HCT116 (cell line): ENCODE measurements around the gene TIE1. TPM values are rescaled to one million over a fixed set of nuclear protein-coding genes. Genes with fewer than 3 reads are reported as not detected.

Source experiments
- ATAC-seq: fragments of 200-7000 bp; cut with Tn5 transposase; 2 replicates; pipeline ENCODE4 v1.9.1; 2020; ENCODE audit warnings: mild to moderate bottlenecking, moderate library complexity
- BruUV-seq: library from RNA; stranded (reverse); fragments of 400-500 nt; replicated peaks from 2 replicates; lab custom pipeline; 2021; lab: Mats Ljungman, UMichigan
- CTCF ChIA-PET: fragments of 300-600 bp; sonication (Branson Sonifier 250); formaldehyde crosslinking; loops from one replicate; lab custom pipeline; 2021; ENCODE audit warnings: antibody characterized with exemption; lab: Charles Lee
- POLR2A ChIA-PET: fragments of 300-600, 350-600 bp; sonication (Branson Sonifier 250); formaldehyde crosslinking; loops from one replicate; lab custom pipeline; 2021; ENCODE audit warnings: antibody characterized with exemption; lab: Charles Lee
- RAD21 ChIA-PET, 2 experiments: fragments of 300-600 bp; sonication (Branson Sonifier 250); formaldehyde crosslinking; loops; one replicate each; lab custom pipeline; 2023; ENCODE audit warnings: low total read pairs in 2 of 2; ENCODE audit not compliant: uncharacterized antibody in 2 of 2, unreplicated experiment in 2 of 2, low non-redundant PET in 1 of 2; lab: Charles Lee
- DNase-seq: peaks from one replicate; pipeline ENCODE4 v3.0.0-alpha.2; 2010; ENCODE audit warnings: low read depth, low spot score
- H2AFZ ChIP-seq: fragments of 200-600 bp; shearing (Covaris generic), sonication (generic); 2 replicates; pipeline ENCODE4 v1.6.1; 2017; ENCODE audit warnings: low read depth, mixed run types, mixed read lengths, antibody characterized with exemption, low read length; ENCODE audit not compliant: poor library complexity, severe bottlenecking
- H3K27ac ChIP-seq: 2 replicates; pipeline ENCODE4 v1.5.1; 2012; ENCODE audit warnings: low read depth, low read length
- H3K27me3 ChIP-seq: fragments of 200-600 bp; sonication (generic); 2 replicates; pipeline ENCODE4 v1.6.1; 2016; ENCODE audit warnings: mixed run types, low read length, mixed read lengths; ENCODE audit not compliant: insufficient read depth
- H3K36me3 ChIP-seq, 2 experiments: fragments of 200-500 bp in 1 of 2; fragments of 200-600 bp in 1 of 2; sonication (Bioruptor generic) in 1 of 2; sonication (generic) in 1 of 2; 2 replicates each; pipeline versions ENCODE4 v1.5.1 to v1.6.1; 2014 to 2016; ENCODE audit warnings: low read length in 2 of 2, inconsistent platforms in 1 of 2, mixed read lengths in 1 of 2, mixed run types in 1 of 2; ENCODE audit not compliant: insufficient read depth in 2 of 2, control insufficient read depth in 1 of 2
- H3K4me1 ChIP-seq, 2 experiments: fragments of 200-600 bp in 1 of 2; sonication (generic) in 1 of 2; 2 replicates each; pipeline versions ENCODE4 v1.5.1 to v1.6.1; 2012 to 2017; ENCODE audit warnings: low read length in 2 of 2, inconsistent platforms in 1 of 2, mild to moderate bottlenecking in 1 of 2, mixed read lengths in 1 of 2, mixed run types in 1 of 2, moderate library complexity in 1 of 2; ENCODE audit not compliant: insufficient read depth in 2 of 2, control insufficient read depth in 1 of 2
- H3K4me2 ChIP-seq: fragments of 200-600 bp; sonication (generic); 2 replicates; pipeline ENCODE4 v1.6.1; 2017; ENCODE audit warnings: mixed run types, low read length, mixed read lengths
- H3K4me3 ChIP-seq, 2 experiments: fragments of 200-600 bp in 1 of 2; sonication (generic) in 1 of 2; replicated peaks in 1 of 2; 2 replicates each; pipeline ENCODE4 v1.5.1; 2011 to 2016; ENCODE audit warnings: low read length in 2 of 2, control low read depth in 1 of 2, low read depth in 1 of 2, mild to moderate bottlenecking in 1 of 2, mixed read lengths in 1 of 2, mixed run types in 1 of 2
- H3K79me2 ChIP-seq: fragments of 200-600 bp; sonication (generic); 2 replicates; pipeline ENCODE4 v1.6.1; 2017; ENCODE audit warnings: mild to moderate bottlenecking, mixed run types, low read length, moderate library complexity, mixed read lengths; ENCODE audit not compliant: insufficient read depth
- H3K9ac ChIP-seq: fragments of 200-600 bp; sonication (generic); 2 replicates; pipeline ENCODE4 v1.6.1; 2016; ENCODE audit warnings: low read length, mixed read lengths
- H3K9me2 ChIP-seq: fragments of 200-600 bp; sonication (generic), shearing (Covaris generic); 2 replicates; pipeline ENCODE4 v1.6.1; 2017; ENCODE audit warnings: mixed run types, mild to moderate bottlenecking, moderate library complexity; ENCODE audit not compliant: insufficient read depth
- H3K9me3 ChIP-seq, 2 experiments: fragments of 200-500 bp in 1 of 2; fragments of 200-600 bp in 1 of 2; sonication (Bioruptor generic) in 1 of 2; sonication (generic) in 1 of 2; 2 replicates each; pipeline ENCODE4 v1.6.1; 2014 to 2017; ENCODE audit warnings: low read length in 2 of 2, mixed read lengths in 2 of 2, inconsistent platforms in 1 of 2, low read depth in 1 of 2, mild to moderate bottlenecking in 1 of 2, mixed run types in 1 of 2, moderate library complexity in 1 of 2; ENCODE audit not compliant: control insufficient read depth in 1 of 2, insufficient read depth in 1 of 2
- H4K20me1 ChIP-seq: fragments of 200-600 bp; sonication (generic), shearing (Covaris generic); 2 replicates; pipeline ENCODE4 v1.6.1; 2017; ENCODE audit warnings: mixed run types, mild to moderate bottlenecking, moderate library complexity; ENCODE audit not compliant: insufficient read depth
- CEBPB ChIP-seq: IDR thresholded peaks from 2 replicates; pipeline ENCODE4 v1.6.1; 2012; ENCODE audit warnings: low read depth
- EGR1 ChIP-seq: IDR thresholded peaks from 2 replicates; pipeline ENCODE4 v1.6.1; 2012; ENCODE audit warnings: low read depth
- POLR2A ChIP-seq: IDR thresholded peaks from 2 replicates; pipeline ENCODE4 v1.7.0; 2011; ENCODE audit warnings: borderline replicate concordance; ENCODE audit not compliant: insufficient read depth, insufficient read length; ENCODE audit errors: extremely low read depth
- RAD21 ChIP-seq: IDR thresholded peaks from 2 replicates; pipeline ENCODE4 v1.6.1; 2012; ENCODE audit warnings: low read depth, mild to moderate bottlenecking
- SIN3A ChIP-seq: IDR thresholded peaks from 2 replicates; pipeline ENCODE4 v1.6.1; 2012; ENCODE audit warnings: low read depth
- SP1 ChIP-seq: IDR thresholded peaks from 2 replicates; pipeline ENCODE4 v1.6.1; 2012; ENCODE audit warnings: low read depth
- YY1 ChIP-seq: IDR thresholded peaks from 2 replicates; pipeline ENCODE4 v1.6.1; 2011; ENCODE audit warnings: low read length, low read depth, moderate library complexity, mild to moderate bottlenecking; ENCODE audit not compliant: insufficient replicate concordance; ENCODE audit errors: extremely low read depth
- ZNF274 ChIP-seq: fragments of 200-500 bp; sonication (Bioruptor generic); IDR thresholded peaks from 2 replicates; pipeline ENCODE4 v1.6.1; 2014; ENCODE audit warnings: mild to moderate bottlenecking, low read depth, low read length, inconsistent platforms
- intact Hi-C: fragments of 100-400 bp; cut with micrococcal nuclease; formaldehyde crosslinking; loops from 2 replicates; pipeline ENCODE4 v1.10.0; 2022
- total RNA-seq: library from RNA; stranded (reverse); gene quantifications from one replicate; pipeline ENCODE4 v1.2.1, GENCODE V29; 2021; ENCODE audit not compliant: unreplicated experiment
- TF ChIP-seq, protein P1 (sequence below): IDR thresholded peaks from 2 replicates; pipeline ENCODE4 v1.6.1; 2012
- TF ChIP-seq, protein P2 (sequence below): IDR thresholded peaks from 2 replicates; pipeline ENCODE4 v1.6.1; 2012; ENCODE audit warnings: low read depth

TIE1 gene
- total RNA-seq, 1 experiment from 2014 or later = not detected

DNA sequence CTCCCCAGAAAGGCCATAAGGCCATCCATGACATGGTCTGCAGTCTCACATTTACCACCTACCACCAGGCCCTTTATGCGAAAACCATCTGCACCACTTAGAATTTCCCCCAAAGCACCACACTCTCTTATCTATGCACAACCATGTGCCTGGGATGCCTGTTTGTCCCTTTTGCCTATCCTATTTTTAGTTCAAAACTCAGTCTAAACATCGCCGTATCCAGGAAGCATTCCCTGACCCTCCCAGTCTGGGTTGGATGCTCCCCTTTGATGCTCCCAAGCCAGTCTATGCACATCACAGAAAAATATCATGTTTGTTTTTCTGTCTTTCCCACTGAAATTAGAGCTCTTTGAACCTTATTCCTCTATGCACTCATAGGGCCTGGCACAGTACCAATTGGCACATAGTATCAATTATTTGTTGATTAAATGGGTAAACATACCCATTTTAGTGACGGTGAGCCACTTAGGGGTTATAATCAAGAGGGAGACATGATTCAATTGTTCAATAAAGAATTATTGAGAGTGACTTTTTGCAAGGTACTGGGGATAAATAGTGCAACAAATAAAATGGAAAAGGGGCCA, 43.6 kb downstream of the TIE1 start:
- CTCF ChIA-PET = no interaction called here
- 0 out of 2 replicates have a peak overlapping the region, but pooled peaks have one; percentile 9 for H3K9ac ChIP-seq
- peaks cover 28 to 61% of the 10 kb centered on the region in 2 experiments for H3K4me1 ChIP-seq

More for the DNA sequence above, 43.6 kb downstream of the TIE1 start:
- POLR2A ChIA-PET = no interaction called here
- no peak for ATAC-seq
- Histone ChIP-seq H2AFZ (no peak overlapping the region), H3K9me2 (no peaks in the 10 kb centered on the region), H3K27ac (no peak overlapping the region), H3K4me3 (no peak overlapping the region), H3K27me3 (no peaks in the 10 kb centered on the region), H3K9me3 (no peaks in the 10 kb centered on the region), H3K36me3 (no peaks in the 10 kb centered on the region), H4K20me1 (no peaks in the 10 kb centered on the region), H3K4me2 (peak overlapping the region; percentile 57), H3K79me2 (no peaks in the 10 kb centered on the region)
- no peak for DNase-seq
- RAD21 ChIA-PET = interaction anchor here in 1 of 2 experiments (0.7 kb wide), 1 partner anchor 70 kb away, joined by 3 read pairs; no protein-coding TSS in a partner anchor
- no TSS peak for BruUV-seq
- intact Hi-C loops = no loop called here
- TF ChIP-seq ZNF274 (no peak), EGR1 (no peak), POLR2A (no peak), RAD21 (no peak), YY1 (no peak), SIN3A (no peak), CEBPB (no peak), SP1 (no peak)
- TF ChIP-seq, protein P1, sequence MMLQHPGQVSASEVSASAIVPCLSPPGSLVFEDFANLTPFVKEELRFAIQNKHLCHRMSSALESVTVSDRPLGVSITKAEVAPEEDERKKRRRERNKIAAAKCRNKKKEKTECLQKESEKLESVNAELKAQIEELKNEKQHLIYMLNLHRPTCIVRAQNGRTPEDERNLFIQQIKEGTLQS = no peak
- TF ChIP-seq, protein P2, sequence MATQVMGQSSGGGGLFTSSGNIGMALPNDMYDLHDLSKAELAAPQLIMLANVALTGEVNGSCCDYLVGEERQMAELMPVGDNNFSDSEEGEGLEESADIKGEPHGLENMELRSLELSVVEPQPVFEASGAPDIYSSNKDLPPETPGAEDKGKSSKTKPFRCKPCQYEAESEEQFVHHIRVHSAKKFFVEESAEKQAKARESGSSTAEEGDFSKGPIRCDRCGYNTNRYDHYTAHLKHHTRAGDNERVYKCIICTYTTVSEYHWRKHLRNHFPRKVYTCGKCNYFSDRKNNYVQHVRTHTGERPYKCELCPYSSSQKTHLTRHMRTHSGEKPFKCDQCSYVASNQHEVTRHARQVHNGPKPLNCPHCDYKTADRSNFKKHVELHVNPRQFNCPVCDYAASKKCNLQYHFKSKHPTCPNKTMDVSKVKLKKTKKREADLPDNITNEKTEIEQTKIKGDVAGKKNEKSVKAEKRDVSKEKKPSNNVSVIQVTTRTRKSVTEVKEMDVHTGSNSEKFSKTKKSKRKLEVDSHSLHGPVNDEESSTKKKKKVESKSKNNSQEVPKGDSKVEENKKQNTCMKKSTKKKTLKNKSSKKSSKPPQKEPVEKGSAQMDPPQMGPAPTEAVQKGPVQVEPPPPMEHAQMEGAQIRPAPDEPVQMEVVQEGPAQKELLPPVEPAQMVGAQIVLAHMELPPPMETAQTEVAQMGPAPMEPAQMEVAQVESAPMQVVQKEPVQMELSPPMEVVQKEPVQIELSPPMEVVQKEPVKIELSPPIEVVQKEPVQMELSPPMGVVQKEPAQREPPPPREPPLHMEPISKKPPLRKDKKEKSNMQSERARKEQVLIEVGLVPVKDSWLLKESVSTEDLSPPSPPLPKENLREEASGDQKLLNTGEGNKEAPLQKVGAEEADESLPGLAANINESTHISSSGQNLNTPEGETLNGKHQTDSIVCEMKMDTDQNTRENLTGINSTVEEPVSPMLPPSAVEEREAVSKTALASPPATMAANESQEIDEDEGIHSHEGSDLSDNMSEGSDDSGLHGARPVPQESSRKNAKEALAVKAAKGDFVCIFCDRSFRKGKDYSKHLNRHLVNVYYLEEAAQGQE = no peak
